Loucy (cell line): ENCODE measurements around the gene SLCO2A1.

ENCODE experiments used
- H2AFZ ChIP-seq: fragments of 200-600 bp; sonication (generic); 2 replicates; pipeline ENCODE4 v1.6.0; 2016; ENCODE audit warnings: antibody characterized with exemption, mild to moderate bottlenecking, low read length, moderate library complexity
- H3F3A ChIP-seq: fragments of 200-600 bp; 2 replicates; pipeline ENCODE4 v1.6.0; 2016; ENCODE audit warnings: antibody characterized with exemption, low read depth, mild to moderate bottlenecking
- H3K27me3 ChIP-seq: fragments of 200-600 bp; sonication (generic); 2 replicates; pipeline ENCODE4 v1.6.1; 2014; ENCODE audit warnings: low read length, mild to moderate bottlenecking; ENCODE audit not compliant: insufficient read depth, poor library complexity, severe bottlenecking
- H3K36me3 ChIP-seq: fragments of 200-600 bp; sonication (generic); 2 replicates; pipeline ENCODE4 v1.6.1; 2016; ENCODE audit warnings: low read length; ENCODE audit not compliant: insufficient read depth
- H3K4me1 ChIP-seq: fragments of 200-600 bp; sonication (generic); 2 replicates; pipeline ENCODE4 v1.5.1; 2014; ENCODE audit warnings: low read length, mild to moderate bottlenecking; ENCODE audit not compliant: insufficient read depth, poor library complexity, severe bottlenecking
- H3K4me2 ChIP-seq: fragments of 200-600 bp; sonication (generic); 2 replicates; pipeline ENCODE4 v1.6.0; 2014; ENCODE audit warnings: antibody characterized with exemption, low read length, low read depth, mild to moderate bottlenecking; ENCODE audit not compliant: poor library complexity, severe bottlenecking
- H3K4me3 ChIP-seq: fragments of 200-600 bp; sonication (generic); 2 replicates; pipeline ENCODE4 v1.5.1; 2014; ENCODE audit warnings: low read length, mild to moderate bottlenecking, mixed read lengths; ENCODE audit not compliant: poor library complexity, severe bottlenecking
- H3K79me2 ChIP-seq: fragments of 200-600 bp; sonication (generic); 2 replicates; pipeline ENCODE4 v1.6.1; 2014; ENCODE audit warnings: low read length; ENCODE audit not compliant: insufficient read depth
- H3K9ac ChIP-seq: fragments of 200-600 bp; sonication (generic); 2 replicates; pipeline ENCODE4 v1.6.0; 2014; ENCODE audit warnings: mild to moderate bottlenecking, low read depth, low read length, moderate library complexity; ENCODE audit not compliant: poor library complexity, severe bottlenecking
- H3K9me2 ChIP-seq: fragments of 200-600 bp; sonication (generic); replicated peaks from 2 replicates; pipeline ENCODE4 v1.6.1; 2016; ENCODE audit warnings: low read depth, low read length, mixed read lengths
- H3K9me3 ChIP-seq: fragments of 200-600 bp; sonication (generic); 2 replicates; pipeline ENCODE4 v1.6.1; 2014; ENCODE audit warnings: mild to moderate bottlenecking, antibody characterized with exemption, low read length, low read depth; ENCODE audit not compliant: insufficient read depth
- H4K20me1 ChIP-seq: fragments of 200-600 bp; sonication (generic); 2 replicates; pipeline ENCODE4 v1.6.0; 2014; ENCODE audit warnings: antibody characterized with exemption, low read length, mild to moderate bottlenecking; ENCODE audit not compliant: insufficient read depth, poor library complexity, severe bottlenecking
- EZH2phosphoT487 ChIP-seq: fragments of 200-600 bp; IDR thresholded peaks from 2 replicates; pipeline ENCODE4 v1.6.1; 2018; ENCODE audit warnings: antibody characterized with exemption, mild to moderate bottlenecking, moderate library complexity, borderline replicate concordance
- TF ChIP-seq, protein P1 (sequence below): fragments of 200-600 bp; sonication (generic); conservative IDR thresholded peaks from 2 replicates; pipeline ENCODE4 v1.5.1; 2014; ENCODE audit warnings: mild to moderate bottlenecking, antibody characterized with exemption, low read length

Gene SLCO2A1

DNA sequence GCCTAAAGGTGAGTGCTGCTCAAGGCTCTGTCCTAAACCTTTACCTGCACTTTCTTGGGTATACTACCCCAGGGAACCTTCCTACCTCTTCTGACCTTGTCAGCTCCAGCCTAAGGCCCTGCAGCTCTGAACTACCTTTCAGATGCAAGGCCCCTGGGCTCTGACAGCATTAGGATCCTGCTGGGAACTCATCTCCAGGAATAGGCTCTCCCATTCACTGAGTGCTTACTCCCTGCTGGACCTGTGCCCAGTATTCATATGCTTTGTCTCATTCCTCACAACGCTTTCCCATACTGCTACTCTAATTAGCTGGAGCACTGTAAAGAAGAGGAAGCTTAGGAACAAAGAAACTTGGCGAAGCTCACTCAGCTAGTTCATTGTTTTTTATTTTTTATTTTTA is 80.3 kb downstream of the SLCO2A1 start:
- no peaks in the 10 kb centered on the region for H3K9me3 ChIP-seq
- no peak overlapping the region for H3K9ac ChIP-seq
- H4K20me1 ChIP-seq: no peaks in the 10 kb centered on the region
- no peak for TF ChIP-seq EZH2phosphoT487
- no peaks in the 10 kb centered on the region for H3K79me2 ChIP-seq
- no peaks in the 10 kb centered on the region for H3K36me3 ChIP-seq
- no peaks in the 10 kb centered on the region for H3K9me2 ChIP-seq
- peaks cover 29% of the 10 kb centered on the region for H3K4me1 ChIP-seq
- H3K4me2 ChIP-seq: no peak overlapping the region
- no peaks in the 10 kb centered on the region for H3K27me3 ChIP-seq
- no peaks in the 10 kb centered on the region for H3F3A ChIP-seq
- no peak overlapping the region for H2AFZ ChIP-seq
- no peak overlapping the region for H3K4me3 ChIP-seq

DNA sequence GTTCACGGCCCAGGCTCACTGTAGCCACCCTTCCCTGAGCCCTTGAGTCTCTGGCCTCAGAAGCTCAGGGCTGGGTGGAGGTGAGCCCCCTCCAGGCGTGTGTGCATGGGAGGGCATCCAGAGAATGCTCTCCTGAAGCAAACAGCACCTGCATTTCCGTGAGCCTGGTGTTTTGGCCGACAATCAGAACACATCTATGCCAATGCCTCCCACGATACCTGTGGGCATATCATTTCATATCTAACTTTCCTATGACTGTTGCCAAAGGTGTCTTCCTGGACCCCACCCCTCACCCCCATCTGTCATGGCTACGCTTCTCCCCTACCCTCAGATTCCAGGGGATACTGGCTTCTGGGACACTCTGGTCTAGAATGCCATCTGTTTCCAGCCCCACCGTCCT is 80.7 kb downstream of the SLCO2A1 start:
- Histone ChIP-seq H3K79me2 (no peaks in the 10 kb centered on the region), H3K27me3 (no peaks in the 10 kb centered on the region), H3K9me3 (no peaks in the 10 kb centered on the region), H3K4me3 (no peak overlapping the region), H3K4me2 (no peak overlapping the region), H3K9me2 (no peaks in the 10 kb centered on the region), H3K4me1 (peaks cover 34% of the 10 kb centered on the region), H3F3A (no peaks in the 10 kb centered on the region), H3K36me3 (no peaks in the 10 kb centered on the region), H3K9ac (no peak overlapping the region), H2AFZ (no peak overlapping the region), H4K20me1 (no peaks in the 10 kb centered on the region)
- TF ChIP-seq, protein P1, sequence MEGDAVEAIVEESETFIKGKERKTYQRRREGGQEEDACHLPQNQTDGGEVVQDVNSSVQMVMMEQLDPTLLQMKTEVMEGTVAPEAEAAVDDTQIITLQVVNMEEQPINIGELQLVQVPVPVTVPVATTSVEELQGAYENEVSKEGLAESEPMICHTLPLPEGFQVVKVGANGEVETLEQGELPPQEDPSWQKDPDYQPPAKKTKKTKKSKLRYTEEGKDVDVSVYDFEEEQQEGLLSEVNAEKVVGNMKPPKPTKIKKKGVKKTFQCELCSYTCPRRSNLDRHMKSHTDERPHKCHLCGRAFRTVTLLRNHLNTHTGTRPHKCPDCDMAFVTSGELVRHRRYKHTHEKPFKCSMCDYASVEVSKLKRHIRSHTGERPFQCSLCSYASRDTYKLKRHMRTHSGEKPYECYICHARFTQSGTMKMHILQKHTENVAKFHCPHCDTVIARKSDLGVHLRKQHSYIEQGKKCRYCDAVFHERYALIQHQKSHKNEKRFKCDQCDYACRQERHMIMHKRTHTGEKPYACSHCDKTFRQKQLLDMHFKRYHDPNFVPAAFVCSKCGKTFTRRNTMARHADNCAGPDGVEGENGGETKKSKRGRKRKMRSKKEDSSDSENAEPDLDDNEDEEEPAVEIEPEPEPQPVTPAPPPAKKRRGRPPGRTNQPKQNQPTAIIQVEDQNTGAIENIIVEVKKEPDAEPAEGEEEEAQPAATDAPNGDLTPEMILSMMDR: no peak
- TF ChIP-seq EZH2phosphoT487: no peak

DNA sequence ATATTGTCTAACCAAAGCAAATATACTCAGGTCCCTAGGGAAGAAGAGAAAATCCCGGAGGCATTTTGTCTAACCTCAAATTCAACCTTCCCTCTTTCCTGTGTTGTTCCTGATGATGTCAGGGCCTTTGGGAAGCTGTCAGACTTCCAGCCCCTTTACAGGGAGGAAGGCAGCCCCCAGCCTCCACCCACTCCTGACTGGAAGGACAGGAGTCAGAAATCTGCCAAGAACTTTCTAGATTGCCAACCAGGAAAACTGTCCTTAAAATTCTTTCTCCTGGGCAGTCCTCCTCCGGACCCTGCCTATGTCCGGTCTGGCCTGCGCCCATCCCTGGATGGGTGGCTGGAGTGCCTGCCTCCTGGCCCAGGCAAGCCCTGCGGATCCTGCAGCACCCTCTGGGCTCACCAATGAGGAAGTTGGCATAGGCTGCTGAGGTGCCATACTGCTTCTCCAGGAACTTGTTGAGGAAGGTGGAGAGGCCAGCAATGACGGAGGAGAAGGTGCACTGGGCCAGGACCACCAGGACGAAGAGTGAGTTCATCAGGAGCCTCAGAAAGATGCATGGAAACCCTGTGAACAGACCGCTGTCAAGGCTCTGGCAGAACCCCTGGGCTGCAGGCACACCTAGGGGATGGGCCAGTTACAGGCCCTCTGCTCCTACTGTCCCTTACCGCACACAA is 81.5 kb downstream of the SLCO2A1 start:
- Histone ChIP-seq H3K79me2 (no peaks in the 10 kb centered on the region), H4K20me1 (no peaks in the 10 kb centered on the region), H2AFZ (no peak overlapping the region), H3K27me3 (no peaks in the 10 kb centered on the region), H3K36me3 (no peaks in the 10 kb centered on the region), H3K4me3 (no peak overlapping the region), H3F3A (no peaks in the 10 kb centered on the region), H3K9me2 (no peaks in the 10 kb centered on the region), H3K4me2 (no peak overlapping the region), H3K9ac (no peak overlapping the region), H3K9me3 (no peaks in the 10 kb centered on the region), H3K4me1 (peaks cover 41% of the 10 kb centered on the region)
- TF ChIP-seq, protein P1: no peak
- TF ChIP-seq EZH2phosphoT487: no peak
